Skin epidermis (tissue), 12 donors: ENCODE measurements around the gene IRF2BPL.
"Not testable (repeated sequence)": the region's sequence is repeated elsewhere in the genome, so short reads cannot be mapped to it uniquely, and the experiment has no call there.

Experiments
- H3K27ac ChIP-seq, 21 experiments: fragments of 200-600 bp; sonication (generic) in 11 of 21; one replicate each; pipeline ENCODE4 v1.5.0; 2020; ENCODE audit warnings: mild to moderate bottlenecking in 3 of 21, inconsistent platforms in 2 of 21, moderate library complexity in 2 of 21
- H3K4me3 ChIP-seq, 7 experiments: fragments of 200-600 bp; sonication (generic) in 2 of 7; one replicate each; pipeline ENCODE4 v1.5.0; 2020; ENCODE audit warnings: inconsistent platforms in 2 of 7, mild to moderate bottlenecking in 2 of 7, moderate library complexity in 1 of 7

Gene IRF2BPL

DNA sequence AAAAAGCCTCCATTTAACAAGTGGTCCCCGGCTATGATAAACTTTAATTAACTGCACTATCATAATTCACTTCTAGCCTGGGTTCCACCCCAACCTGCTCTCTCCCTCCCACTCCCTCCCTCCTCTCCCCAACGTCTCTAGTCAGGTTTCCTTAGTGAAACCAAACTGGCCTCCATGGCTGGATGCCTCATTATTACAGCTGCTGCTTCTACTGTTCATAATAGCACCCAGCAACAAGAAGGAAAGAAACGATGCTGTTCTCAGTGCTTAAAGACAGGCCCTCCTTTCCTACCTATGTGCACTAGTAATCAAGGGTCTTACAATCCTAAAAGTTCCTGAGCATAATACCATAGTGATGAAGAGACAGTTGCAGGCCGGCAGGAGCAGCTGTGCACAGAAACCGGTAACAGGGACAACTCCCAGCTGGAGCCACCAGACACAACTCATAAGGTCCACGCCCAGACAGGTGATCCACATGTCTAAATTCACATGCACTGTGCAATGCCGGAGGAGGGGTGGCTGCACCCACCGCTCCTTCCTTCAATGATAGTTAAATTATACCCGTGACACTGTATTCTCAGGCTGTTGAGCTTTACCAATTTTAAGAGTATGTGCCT lies 6.2 kb downstream of the IRF2BPL start:
- H3K4me3 ChIP-seq: no peak overlapping the region
- peak overlapping the region in 14 of 21 experiments; percentile 4 to 100 (median 70) for H3K27ac ChIP-seq

GRCh38 chr14:77021424-77021823 lies 7.1 kb downstream of the IRF2BPL start:
- not testable (repeated sequence) for H3K4me3 ChIP-seq
- peak overlapping the region in 6 of 21 experiments; percentile 4 to 77 (median 18) for H3K27ac ChIP-seq

DNA sequence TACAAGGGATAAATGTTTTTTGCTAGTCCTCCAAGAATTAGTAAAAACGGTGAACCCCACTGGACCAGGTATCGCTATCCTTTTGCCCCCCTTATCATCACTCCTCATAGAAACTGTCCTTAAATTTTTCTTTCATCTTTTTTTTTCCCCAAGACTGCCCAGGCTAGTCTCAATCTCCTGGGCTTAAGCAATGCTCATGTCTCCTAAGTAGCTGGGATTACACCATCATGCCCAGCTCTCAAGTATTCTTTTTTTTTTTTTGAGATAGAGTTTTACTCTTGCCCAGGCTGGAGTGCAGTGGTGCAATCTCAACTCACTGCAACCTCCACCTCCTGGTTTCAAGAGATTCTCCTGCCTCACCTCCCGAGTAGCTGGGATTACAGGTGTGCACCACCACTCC lies 9.7 kb downstream of the IRF2BPL start:
- Histone ChIP-seq H3K27ac (no peak overlapping the region), H3K4me3 (no peak overlapping the region)

DNA sequence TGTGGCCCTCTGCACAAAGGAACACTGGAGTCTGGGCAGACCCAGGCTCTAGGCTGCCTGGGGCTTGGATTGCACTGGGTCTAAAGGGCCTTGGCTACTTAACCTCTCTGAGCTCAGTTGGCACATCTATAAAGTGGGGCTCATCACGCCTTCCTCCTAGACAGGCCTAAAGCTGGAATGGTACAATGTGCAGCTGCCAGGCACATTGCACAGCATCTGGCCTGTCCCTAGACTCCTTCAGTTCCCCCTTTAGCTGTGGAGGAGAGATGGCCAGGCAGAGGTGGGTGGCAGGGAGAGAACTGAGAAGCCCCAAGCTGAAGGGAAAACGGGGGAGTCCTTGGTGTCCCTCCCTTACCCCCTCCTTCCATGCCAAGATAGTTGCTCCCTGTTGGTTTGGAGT lies 10.8 kb downstream of the IRF2BPL start:
- H3K27ac ChIP-seq: no peak overlapping the region
- H3K4me3 ChIP-seq: no peak overlapping the region

DNA sequence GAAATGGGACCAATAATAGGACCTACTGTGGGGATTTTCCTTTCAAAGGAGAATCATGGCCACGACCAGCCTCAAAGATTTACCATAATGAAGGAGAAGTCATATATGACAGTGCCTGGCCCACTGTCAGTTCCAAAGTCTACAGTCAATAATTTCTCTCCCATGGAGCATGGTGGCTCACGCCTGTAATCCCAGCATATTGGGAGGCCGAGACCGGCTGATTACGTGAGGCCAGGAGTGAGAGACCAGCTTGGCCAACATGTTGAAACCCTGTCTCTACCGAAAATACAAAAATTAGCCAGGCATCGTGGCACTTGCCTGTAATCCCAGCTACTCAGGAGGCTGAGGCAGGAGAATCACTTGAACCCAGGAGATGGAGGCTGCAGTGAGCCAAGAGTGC lies 13.8 kb downstream of the IRF2BPL start:
- Histone ChIP-seq H3K4me3 (no peak overlapping the region), H3K27ac (no peak overlapping the region)

DNA sequence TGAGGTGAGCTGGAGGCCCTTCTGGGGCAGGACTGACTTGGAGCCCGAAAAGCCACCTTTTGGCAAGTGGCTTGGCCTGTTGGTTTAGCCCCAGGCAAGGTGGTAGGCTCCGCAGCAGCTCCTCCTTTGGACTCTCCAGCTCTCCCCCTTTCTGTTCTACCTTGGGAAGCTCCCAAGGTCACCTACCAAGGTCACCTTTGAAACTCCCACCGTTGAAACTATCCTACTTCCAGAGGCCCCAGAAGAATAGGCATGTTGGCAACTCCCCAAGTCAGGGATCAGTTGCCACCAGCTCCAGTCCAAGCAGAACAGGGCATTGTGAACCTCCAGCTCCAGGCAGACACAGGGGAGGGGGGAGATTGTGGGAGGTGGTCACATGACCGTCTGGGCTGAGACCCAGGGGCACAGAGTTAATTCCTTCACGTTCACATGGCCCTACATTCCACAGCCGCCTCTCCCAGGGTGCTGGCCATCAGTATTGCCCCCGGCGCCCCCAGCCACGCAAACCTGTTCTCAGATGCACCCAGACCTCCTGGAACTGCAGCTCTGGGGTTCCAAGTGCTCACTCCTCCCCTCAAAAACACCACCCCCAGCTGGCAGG lies 14.4 kb downstream of the IRF2BPL start:
- Histone ChIP-seq H3K4me3 (no peak overlapping the region), H3K27ac (peak overlapping the region in 3 of 21 experiments; percentile 4 to 7 (median 5))

- H3K27ac ChIP-seq: peak overlapping the region in 4 of 21 experiments; percentile 33 to 37 (median 36)
- no peak overlapping the region for H3K4me3 ChIP-seq
Observed at GRCh38 chr14:77012193-77012765, 16.2 kb downstream of the IRF2BPL start.

- no peak overlapping the region for H3K27ac ChIP-seq
- H3K4me3 ChIP-seq: no peak overlapping the region
Observed at GRCh38 chr14:77011245-77011644, 17.3 kb downstream of the IRF2BPL start.

DNA sequence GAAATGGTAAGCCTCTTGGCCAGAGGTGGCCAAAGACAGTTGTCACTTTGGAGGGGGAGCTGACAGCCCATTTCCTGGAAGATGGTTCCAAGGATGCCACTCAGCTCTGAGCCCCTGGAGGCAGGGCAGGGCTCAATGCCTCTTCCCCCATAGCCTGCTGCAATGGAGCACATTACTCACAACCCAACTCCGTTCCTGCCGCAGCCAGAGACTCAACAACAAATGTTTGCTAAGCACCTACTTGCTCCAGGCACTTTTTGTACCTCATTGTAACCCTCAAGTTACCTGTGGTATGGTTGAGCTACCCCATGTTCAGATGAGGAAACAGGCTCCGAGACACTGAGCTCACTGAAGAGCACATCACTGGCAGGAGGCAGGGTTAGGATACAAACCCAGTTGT lies 19.5 kb downstream of the IRF2BPL start:
- H3K27ac ChIP-seq: peak overlapping the region in 19 of 21 experiments; percentile 7 to 87 (median 65)
- H3K4me3 ChIP-seq: no peak overlapping the region

GRCh38 chr14:77008541-77008940 lies 20.0 kb downstream of the IRF2BPL start:
- Histone ChIP-seq H3K27ac (peak overlapping the region in 20 of 21 experiments; percentile 38 to 87 (median 66)), H3K4me3 (no peak overlapping the region)

GRCh38 chr14:77007975-77008421 lies 20.5 kb downstream of the IRF2BPL start:
- peak overlapping the region in 20 of 21 experiments; percentile 5 to 87 (median 66) for H3K27ac ChIP-seq

DNA sequence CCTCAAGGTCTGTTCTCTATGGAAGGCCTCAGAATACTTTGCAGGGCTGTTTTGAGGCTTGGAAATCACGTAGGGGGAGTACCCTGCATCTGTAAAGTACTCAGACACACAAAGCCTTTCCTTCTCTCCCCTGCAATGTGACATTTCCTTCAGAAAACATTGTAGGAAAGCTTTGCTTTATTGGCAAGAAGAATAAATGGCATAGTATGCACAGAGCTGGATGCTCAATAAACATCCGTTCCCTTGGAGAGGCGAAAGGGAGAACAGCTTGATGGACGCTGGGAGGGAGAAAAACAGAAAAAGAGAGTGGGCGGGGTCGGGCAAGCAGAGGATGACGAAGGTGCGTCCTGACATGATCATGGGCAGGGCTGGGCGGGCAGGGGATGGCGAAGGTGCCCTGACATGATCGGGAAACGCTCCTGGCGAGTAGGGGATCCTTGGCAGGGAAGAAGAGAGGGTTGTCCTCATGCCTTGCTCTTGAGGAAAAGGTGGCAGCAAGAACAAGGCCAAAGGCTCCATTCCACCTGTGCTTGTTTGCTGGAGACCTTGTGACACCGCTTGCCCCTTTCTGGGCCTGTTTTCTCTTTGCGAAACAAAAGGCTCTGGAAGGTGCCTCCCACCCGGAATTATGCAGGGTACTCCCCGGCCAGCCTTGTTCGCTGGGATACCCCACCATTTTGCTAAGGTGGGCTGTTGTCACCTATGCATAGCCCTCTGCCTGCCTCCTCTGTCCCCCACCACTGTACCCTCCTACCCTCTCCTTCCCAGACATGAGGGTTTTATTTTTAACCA lies 21.1 kb downstream of the IRF2BPL start:
- H3K4me3 ChIP-seq: no peak overlapping the region
- peak overlapping the region in 19 of 21 experiments; percentile 46 to 87 (median 66) for H3K27ac ChIP-seq

More at GRCh38 chr14:77007975-77008421, 20.5 kb downstream of the IRF2BPL start:
- no peak overlapping the region for H3K4me3 ChIP-seq

- Histone ChIP-seq H3K27ac (peak overlapping the region in 3 of 21 experiments; percentile 11 to 31 (median 17)), H3K4me3 (no peak overlapping the region)
Observed at GRCh38 chr14:77006132-77006531, 22.4 kb downstream of the IRF2BPL start.

GRCh38 chr14:77005559-77005958 lies 22.9 kb downstream of the IRF2BPL start:
- Histone ChIP-seq H3K27ac (no peak overlapping the region), H3K4me3 (no peak overlapping the region)

GRCh38 chr14:77004711-77005460 lies 23.6 kb downstream of the IRF2BPL start:
- Histone ChIP-seq H3K27ac (no peak overlapping the region), H3K4me3 (no peak overlapping the region)

DNA sequence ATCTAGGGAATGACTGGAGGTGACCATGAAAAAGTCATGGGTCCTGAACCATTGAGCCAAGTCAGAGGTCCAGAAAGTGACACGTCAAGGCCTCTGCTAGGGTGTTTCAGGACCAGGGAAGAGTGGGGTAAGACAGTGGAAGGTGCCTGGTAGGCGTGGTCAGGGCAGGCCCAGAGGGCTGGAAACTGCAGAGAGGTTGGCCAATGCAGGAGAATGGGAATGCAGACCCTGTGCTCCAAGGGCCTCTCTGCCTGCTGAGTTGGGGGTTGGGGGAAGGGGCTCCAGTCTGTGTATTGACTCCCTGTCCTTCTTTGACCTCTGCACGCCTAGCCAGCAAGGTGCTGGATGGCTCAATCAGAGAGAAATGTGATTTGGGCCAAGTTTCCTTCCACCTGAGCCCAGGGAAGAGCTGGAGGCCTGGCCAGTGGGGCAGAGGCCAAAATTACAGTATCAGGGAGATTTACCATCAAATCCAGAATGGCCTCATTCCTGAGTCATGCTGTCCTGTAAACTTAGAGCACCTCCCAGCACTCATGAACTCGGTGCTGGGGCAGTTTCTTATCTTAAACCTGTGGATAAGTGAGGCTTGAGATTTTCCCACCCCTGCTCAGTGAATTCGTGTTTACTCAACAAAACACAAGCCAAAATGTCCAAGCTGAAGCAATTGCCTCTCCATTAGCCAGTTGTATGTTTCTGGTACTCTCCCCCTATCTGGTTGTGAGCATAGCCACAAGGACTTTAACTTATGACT lies 24.4 kb downstream of the IRF2BPL start:
- H3K4me3 ChIP-seq: no peak overlapping the region
- no peak overlapping the region for H3K27ac ChIP-seq

DNA sequence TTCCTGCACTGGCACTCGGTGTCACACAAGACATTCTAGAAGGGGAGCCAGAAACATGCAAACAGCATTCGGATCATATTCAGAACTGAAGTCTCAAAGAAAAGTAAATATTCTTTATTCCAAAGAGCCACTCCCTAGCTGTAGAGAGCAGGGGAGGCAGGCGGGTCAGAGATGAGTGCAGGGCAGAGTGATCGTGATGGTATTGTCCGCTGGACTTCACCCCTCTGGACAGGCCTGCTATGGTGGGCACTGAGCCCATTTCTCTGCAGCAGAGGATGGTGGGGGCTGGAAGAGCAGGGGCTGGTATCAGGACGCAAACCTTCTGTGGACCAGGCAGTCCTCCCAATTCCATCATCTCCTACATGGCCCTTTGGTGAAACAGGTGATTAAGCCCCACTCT lies 25.6 kb downstream of the IRF2BPL start:
- H3K4me3 ChIP-seq: no peak overlapping the region
- no peak overlapping the region for H3K27ac ChIP-seq

DNA sequence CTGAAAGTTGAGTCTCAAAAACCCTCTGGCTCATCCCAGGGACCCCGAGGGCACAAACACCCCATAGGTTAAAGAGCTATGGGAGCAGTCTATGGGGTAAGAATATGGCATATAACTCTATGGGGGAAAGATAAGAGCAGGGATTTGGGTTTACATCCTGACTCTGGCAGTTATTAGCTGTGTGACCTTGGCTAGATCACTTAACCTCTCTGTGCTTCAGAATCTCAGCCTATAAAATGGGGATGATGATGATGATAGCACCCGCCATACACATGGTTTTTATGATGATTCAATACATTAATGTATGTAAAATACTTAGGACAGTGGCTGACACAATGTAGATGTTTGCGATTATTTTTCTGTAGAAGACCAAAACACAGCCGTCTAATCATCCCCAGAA lies 26.2 kb downstream of the IRF2BPL start:
- no peak overlapping the region for H3K4me3 ChIP-seq
- no peak overlapping the region for H3K27ac ChIP-seq
